Measurements from ENCODE around the gene POLR2E. TPM values are rescaled to one million over a fixed set of nuclear protein-coding genes. Genes with fewer than 3 reads are reported as not detected.

The POLR2E gene
- total and polyA plus RNA-seq, 2 experiments from 2014 or later: 257 to 286 TPM

- no peak for TF ChIP-seq REST (IDR thresholded peaks at IDR 0.05; ENCODE audit: unreplicated experiment)
Measured at GRCh38 chr19:1061987-1062386, 33.2 kb downstream of the POLR2E start (continued).

DNA sequence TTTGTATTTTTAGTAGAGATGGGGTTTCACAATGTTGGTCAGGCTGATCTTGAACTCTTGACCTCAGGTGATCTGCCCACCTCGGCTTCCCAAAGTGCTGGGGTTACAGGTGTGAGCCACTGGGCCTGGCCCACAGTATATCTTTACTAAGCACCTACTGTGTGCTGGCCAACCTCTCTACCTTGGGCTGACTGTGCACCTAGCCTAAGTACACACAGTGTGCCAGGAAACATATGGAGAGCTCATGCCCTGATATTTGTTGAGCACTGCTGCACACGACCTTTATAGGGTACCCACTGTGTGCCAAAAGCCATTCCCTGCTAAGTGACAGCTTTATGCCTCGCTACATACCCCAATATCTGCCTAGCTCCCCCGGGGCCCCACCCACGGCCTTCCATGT, 34.5 kb downstream of the POLR2E start:
- Mint-ChIP-seq H3K4me1 (peaks cover 9% of the 10 kb centered on the region), H3K27ac (no peak overlapping the region), H3K4me3 (no peak overlapping the region), H3K27me3 (ENCODE audit: insufficient read depth, low read depth, poor library complexity) (peaks cover 13% of the 10 kb centered on the region), H3K9me3 (peaks cover 38% of the 10 kb centered on the region), H3K36me3 (ENCODE audit: low read depth) (peaks cover 32% of the 10 kb centered on the region)
- H3F3A ChIP-seq (replicated peaks; ENCODE audit: low read depth): peaks cover 18% of the 10 kb centered on the region
- no peaks in the 10 kb centered on the region for H4K20me1 ChIP-seq (replicated peaks; ENCODE audit: insufficient read depth)
- peaks cover 18% of the 10 kb centered on the region for H3K36me3 ChIP-seq (ENCODE audit: insufficient read depth)
- DNase-seq (ENCODE audit: low spot score): no peak
- no peak overlapping the region for H3K4me2 ChIP-seq
- no peak overlapping the region for H3K27ac ChIP-seq (ENCODE audit: low read depth)
- H3K79me2 ChIP-seq (replicated peaks; ENCODE audit: insufficient read depth): no peaks in the 10 kb centered on the region
- no peaks in the 10 kb centered on the region for H3K9me2 ChIP-seq (ENCODE audit: insufficient read depth)
- ATAC-seq: no peak
- H2AFZ ChIP-seq: no peak overlapping the region
- H3K27me3 ChIP-seq (ENCODE audit: insufficient read depth): peaks cover 6% of the 10 kb centered on the region
- H3K4me3 ChIP-seq: no peak overlapping the region
- H3K4me1 ChIP-seq (ENCODE audit: insufficient read depth): peaks cover 4% of the 10 kb centered on the region; the same call in 1 of the 2 replicates
- TF ChIP-seq CREB1 (CRISPR knock-in tag; IDR thresholded peaks at IDR 0.05; ENCODE audit: low read depth): no peak
- TF ChIP-seq STAT1 (IDR thresholded peaks at IDR 0.05; ENCODE audit: unreplicated experiment): no peak
- no peak for TF ChIP-seq EZH2 (IDR thresholded peaks at IDR 0.05; ENCODE audit: low read depth, unreplicated experiment)
- TF ChIP-seq REST (IDR thresholded peaks at IDR 0.05; ENCODE audit: unreplicated experiment): no peak
- no peak for TF ChIP-seq POLR2AphosphoS5 (IDR thresholded peaks at IDR 0.05; ENCODE audit: low read depth)
- TF ChIP-seq, protein P1, sequence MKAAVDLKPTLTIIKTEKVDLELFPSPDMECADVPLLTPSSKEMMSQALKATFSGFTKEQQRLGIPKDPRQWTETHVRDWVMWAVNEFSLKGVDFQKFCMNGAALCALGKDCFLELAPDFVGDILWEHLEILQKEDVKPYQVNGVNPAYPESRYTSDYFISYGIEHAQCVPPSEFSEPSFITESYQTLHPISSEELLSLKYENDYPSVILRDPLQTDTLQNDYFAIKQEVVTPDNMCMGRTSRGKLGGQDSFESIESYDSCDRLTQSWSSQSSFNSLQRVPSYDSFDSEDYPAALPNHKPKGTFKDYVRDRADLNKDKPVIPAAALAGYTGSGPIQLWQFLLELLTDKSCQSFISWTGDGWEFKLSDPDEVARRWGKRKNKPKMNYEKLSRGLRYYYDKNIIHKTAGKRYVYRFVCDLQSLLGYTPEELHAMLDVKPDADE (IDR thresholded peaks at IDR 0.05): no peak
- TF ChIP-seq ZNF331 (CRISPR knock-in tag; IDR thresholded peaks at IDR 0.05; ENCODE audit: low read depth): no peak
- TF ChIP-seq, protein P2, sequence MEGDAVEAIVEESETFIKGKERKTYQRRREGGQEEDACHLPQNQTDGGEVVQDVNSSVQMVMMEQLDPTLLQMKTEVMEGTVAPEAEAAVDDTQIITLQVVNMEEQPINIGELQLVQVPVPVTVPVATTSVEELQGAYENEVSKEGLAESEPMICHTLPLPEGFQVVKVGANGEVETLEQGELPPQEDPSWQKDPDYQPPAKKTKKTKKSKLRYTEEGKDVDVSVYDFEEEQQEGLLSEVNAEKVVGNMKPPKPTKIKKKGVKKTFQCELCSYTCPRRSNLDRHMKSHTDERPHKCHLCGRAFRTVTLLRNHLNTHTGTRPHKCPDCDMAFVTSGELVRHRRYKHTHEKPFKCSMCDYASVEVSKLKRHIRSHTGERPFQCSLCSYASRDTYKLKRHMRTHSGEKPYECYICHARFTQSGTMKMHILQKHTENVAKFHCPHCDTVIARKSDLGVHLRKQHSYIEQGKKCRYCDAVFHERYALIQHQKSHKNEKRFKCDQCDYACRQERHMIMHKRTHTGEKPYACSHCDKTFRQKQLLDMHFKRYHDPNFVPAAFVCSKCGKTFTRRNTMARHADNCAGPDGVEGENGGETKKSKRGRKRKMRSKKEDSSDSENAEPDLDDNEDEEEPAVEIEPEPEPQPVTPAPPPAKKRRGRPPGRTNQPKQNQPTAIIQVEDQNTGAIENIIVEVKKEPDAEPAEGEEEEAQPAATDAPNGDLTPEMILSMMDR (conservative IDR thresholded peaks at IDR 0.05; ENCODE audit: low read depth in 2 of 2): no peak
- no peak for TF ChIP-seq JUNB (IDR thresholded peaks at IDR 0.05; ENCODE audit: unreplicated experiment)
- TF ChIP-seq EZH2phosphoT487 (IDR thresholded peaks at IDR 0.05; ENCODE audit: unreplicated experiment): no peak
- TF ChIP-seq NANOG (IDR thresholded peaks at IDR 0.05; ENCODE audit: borderline replicate concordance): no peak
